GM10266 (cell line): Measurements from ENCODE around the gene HIF1AN.

ENCODE experiments used
- DNase-seq: peaks from one replicate; pipeline ENCODE4 v3.0.0; 2012; ENCODE audit errors: extremely low spot score
- TF ChIP-seq, protein P1 (sequence below): IDR thresholded peaks from 2 replicates; pipeline ENCODE4 v1.5.1; 2012; ENCODE audit warnings: mild to moderate bottlenecking, low read depth; ENCODE audit not compliant: control insufficient read depth, insufficient read depth; ENCODE audit errors: missing control alignments

The HIF1AN gene

DNA sequence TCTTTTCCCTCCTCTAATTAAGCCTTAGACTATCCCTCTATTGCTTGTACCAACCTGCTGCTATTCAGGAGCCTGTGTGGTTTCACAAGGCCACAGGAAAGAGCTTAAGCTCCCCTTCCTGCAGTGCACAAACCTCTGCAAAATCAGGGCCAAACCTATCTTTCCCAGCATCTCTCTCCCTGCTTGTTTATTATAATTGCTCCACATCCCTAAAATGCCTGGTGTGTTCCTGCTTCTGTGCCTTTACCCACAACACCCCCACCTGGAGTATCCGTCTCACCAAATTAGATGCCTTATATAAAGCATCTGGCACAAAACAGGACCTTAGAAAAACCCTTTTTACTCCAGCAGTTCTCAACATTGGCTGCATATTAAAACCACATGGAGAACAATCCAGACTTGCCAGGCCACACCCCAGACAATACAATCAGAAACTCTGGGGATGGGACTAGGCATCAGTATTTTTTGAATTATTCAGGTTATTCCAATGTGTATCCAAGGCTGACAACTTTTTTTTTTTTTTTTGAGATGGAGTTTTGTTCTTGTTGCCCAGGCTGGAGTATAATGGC is 32.7 kb upstream of the HIF1AN start:
- TF ChIP-seq, protein P1, sequence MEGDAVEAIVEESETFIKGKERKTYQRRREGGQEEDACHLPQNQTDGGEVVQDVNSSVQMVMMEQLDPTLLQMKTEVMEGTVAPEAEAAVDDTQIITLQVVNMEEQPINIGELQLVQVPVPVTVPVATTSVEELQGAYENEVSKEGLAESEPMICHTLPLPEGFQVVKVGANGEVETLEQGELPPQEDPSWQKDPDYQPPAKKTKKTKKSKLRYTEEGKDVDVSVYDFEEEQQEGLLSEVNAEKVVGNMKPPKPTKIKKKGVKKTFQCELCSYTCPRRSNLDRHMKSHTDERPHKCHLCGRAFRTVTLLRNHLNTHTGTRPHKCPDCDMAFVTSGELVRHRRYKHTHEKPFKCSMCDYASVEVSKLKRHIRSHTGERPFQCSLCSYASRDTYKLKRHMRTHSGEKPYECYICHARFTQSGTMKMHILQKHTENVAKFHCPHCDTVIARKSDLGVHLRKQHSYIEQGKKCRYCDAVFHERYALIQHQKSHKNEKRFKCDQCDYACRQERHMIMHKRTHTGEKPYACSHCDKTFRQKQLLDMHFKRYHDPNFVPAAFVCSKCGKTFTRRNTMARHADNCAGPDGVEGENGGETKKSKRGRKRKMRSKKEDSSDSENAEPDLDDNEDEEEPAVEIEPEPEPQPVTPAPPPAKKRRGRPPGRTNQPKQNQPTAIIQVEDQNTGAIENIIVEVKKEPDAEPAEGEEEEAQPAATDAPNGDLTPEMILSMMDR = no peak
- no peak for DNase-seq

DNA sequence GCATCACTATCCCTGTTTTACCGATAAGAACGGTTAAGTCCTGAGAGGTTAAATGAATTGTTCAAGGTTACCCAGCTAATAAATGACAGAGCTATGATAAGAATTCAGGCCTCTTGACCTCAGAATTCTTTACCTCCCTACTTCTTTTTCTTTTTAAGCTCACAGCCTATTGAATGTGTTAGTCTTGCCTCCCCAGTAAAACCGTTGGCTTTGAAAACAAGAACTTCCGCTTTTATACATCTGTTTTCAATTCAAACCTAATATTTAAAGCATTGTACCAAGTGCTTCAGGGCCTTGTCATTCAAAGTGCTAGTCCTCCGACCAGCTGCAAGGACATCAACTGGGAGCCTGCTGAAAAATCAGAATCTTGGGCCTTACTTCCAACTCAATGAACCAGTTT is 31.6 kb upstream of the HIF1AN start:
- TF ChIP-seq, protein P1 = no peak

DNA sequence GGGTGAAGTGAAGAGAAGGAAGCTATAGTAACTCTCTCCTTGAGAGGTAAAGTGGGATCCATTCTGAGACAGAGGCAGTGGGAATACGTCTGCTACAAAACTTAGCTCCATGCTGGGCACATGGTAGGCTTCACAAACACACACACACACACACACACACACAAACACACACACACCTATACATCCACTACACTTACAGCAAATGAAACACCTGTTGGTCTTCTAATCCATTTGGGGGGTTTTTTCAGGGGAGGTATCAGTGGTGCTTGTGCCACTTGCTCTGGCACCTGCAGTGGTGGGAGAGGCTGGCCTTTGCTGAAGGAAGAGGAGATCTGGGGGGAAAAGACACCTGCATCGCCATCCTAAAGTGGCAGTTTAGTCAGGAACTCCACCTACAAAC is 30.6 kb upstream of the HIF1AN start:
- TF ChIP-seq, protein P1 = no peak
- no peak for DNase-seq

More for the DNA sequence above, 31.6 kb upstream of the HIF1AN start:
- DNase-seq = no peak

DNA sequence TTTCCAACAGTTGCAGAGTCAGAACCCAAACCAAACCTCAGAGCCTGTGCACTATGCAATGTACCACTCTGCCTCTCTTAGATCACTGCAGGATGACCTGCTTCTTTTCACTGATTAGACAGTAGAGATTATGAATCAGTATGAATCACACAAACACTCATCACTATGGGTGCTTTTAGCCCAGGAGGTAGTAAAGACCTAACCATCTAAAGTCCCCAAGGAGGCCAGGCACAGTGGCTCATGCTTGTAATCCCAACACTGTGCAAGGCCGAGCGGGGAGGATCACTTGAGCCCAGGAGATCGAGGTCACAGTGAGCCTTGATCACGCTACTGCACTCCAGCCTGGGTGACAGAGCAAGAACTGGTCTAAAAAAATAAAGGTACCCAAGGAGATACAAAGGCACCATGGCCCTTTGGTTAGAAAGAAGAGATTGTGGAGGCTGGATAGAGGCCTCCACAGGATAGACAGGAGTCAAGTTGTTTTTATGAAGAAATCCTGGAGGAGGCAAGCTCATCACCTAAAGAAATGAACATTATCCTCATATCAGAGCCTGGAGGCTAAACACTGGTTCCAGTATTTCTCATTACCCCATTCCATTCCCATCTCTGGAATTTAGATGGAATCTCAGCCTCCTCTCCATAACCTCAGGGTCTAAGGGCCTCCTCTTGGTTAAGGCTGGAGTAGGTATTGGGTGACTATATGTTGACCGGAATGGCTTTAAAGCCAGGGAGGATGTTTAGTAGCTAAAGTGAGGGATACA is 29.0 kb upstream of the HIF1AN start:
- no peak for DNase-seq
- TF ChIP-seq, protein P1 = no peak

DNA sequence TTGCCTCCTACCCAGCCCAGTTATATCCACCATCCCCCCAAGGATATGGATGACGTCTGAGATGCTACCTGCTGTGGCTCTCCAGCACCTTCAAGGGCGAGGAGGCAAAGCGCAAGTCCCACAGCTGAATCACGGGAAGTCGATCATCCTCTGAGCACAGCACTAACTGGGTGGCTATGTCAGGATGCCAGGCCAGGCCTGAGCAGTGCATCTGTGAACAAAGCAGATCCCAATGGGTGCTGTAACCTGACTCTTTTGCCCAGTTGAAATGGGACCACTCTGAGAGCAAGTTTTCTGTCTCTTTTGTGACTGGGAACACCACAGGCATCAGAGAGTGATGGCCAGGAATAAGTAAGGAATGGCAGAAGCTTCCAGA is 28.4 kb upstream of the HIF1AN start:
- DNase-seq = no peak
- TF ChIP-seq, protein P1 = no peak

DNA sequence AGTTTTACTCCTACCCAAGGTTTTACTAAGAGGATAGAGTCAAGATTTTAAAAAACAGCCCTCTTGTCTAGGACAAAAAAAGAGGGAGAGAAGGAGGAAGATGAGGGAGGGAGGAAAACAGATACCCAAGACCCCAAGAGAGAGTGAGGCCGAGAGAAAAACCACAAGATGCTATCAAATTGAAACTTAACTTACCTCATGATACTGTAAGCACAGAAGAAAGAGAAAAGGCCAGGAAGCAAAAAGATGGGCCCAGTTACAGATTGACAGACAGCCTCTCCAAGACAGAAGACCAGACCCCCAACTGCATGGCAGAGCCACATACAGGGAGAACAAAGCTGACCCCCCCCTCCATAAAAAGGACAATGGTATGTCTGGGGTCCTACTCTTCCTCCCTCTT is 27.5 kb upstream of the HIF1AN start:
- TF ChIP-seq, protein P1 = no peak
- no peak for DNase-seq

DNA sequence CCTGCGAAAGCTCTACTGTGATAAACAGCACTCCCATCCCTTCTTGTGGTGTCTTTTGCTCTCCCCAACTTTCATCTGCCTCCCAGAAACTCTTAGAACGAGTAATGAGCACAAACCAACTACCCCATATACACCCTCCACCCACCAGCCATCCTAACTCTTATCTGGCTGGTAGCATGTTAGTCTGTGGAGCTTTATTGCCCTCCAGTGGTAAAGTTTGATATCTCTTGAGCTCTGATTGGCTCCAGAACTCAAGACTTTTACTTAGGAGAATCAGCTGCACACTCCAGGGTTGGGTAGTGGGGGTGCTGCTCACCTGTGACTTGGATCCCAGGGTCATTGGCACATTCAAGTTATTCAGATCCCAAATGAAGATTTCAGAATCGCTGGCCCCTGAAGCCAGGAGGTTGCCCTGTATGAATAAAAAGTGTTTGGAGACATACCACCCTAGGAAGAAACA is 27.0 kb upstream of the HIF1AN start:
- TF ChIP-seq, protein P1 = peak; percentile 42
- peak; percentile 52 for DNase-seq
